T-helper 1 cell treated with Interleukin-12 subunit alpha and Interleukin-12 subunit beta and Interleukin-4 antibody, amounts not matched to agents 30 ng/mL and 1 ng/mL, for 36 hours (primary cell): ENCODE data around the gene PRCC. TPM values are rescaled to one million over a fixed set of nuclear protein-coding genes. Genes with fewer than 3 reads are reported as not detected.

Experiments
- total RNA-seq: library from RNA; stranded (reverse); gene quantifications from 2 replicates; pipeline ENCODE4 v1.2.3, GENCODE V29; 2022

PRCC gene
- total RNA-seq, 1 donor from 2014 or later, result 90.1 TPM

Other genes with a start within 250 kb of the PRCC start
- 9.6 and 11.6 TPM in 2 replicates for gene IQGAP3, start 195.0 kb upstream of the PRCC start, total RNA-seq
- 2.8 and 3.1 TPM in 2 replicates for gene TTC24, start 187.8 kb upstream of the PRCC start, total RNA-seq
- 58.2 and 61.7 TPM in 2 replicates for gene NAXE, start 175.8 kb upstream of the PRCC start, total RNA-seq
- gene GPATCH4, start 166.1 kb upstream of the PRCC start, total RNA-seq, result 45.4 and 46.6 TPM in 2 replicates
- not detected in 2 replicates for gene HAPLN2, start 148.1 kb upstream of the PRCC start, total RNA-seq
- gene BCAN, start 125.4 kb upstream of the PRCC start, total RNA-seq, result not detected in 2 replicates
- 0.07 and 0.12 TPM in 2 replicates for gene NES, start 90.1 kb upstream of the PRCC start, total RNA-seq
- 1.7 and 1.8 TPM in 2 replicates for gene CRABP2, start 62.0 kb upstream of the PRCC start, total RNA-seq
- gene METTL25B, start 39.1 kb upstream of the PRCC start, total RNA-seq, result 30.6 and 35.8 TPM in 2 replicates
- 55.7 and 59.7 TPM in 2 replicates for gene ISG20L2, start 38.8 kb upstream of the PRCC start, total RNA-seq
- 61.0 and 67.4 TPM in 2 replicates for gene MRPL24, start 26.4 kb upstream of the PRCC start, total RNA-seq
- 248 and 260 TPM in 2 replicates for gene HDGF, start 15.9 kb upstream of the PRCC start, total RNA-seq
- 234 and 243 TPM in 2 replicates for gene SH2D2A, start 49.3 kb downstream of the PRCC start, total RNA-seq
- 0.63 and 0.81 TPM in 2 replicates for gene INSRR, start 91.6 kb downstream of the PRCC start, total RNA-seq
- 13.5 and 13.8 TPM in 2 replicates for gene NTRK1, start 93.3 kb downstream of the PRCC start, total RNA-seq
- gene PEAR1, start 126.2 kb downstream of the PRCC start, total RNA-seq, result 0.12 and 0.29 TPM in 2 replicates
- gene LRRC71, start 153.1 kb downstream of the PRCC start, total RNA-seq, result not detected in 2 replicates